C4-2B (cell line): Measurements from ENCODE around the gene STAC3.

Experiments
- ZFX ChIP-seq: fragments of 450-650 bp; IDR thresholded peaks from 2 replicates; pipeline ENCODE4 v1.6.1; 2017
- TF ChIP-seq, protein P1 (sequence below): fragments of 450-650 bp; conservative IDR thresholded peaks from 2 replicates; pipeline ENCODE4 v1.5.1; 2017; ENCODE audit warnings: mild to moderate bottlenecking

DNA sequence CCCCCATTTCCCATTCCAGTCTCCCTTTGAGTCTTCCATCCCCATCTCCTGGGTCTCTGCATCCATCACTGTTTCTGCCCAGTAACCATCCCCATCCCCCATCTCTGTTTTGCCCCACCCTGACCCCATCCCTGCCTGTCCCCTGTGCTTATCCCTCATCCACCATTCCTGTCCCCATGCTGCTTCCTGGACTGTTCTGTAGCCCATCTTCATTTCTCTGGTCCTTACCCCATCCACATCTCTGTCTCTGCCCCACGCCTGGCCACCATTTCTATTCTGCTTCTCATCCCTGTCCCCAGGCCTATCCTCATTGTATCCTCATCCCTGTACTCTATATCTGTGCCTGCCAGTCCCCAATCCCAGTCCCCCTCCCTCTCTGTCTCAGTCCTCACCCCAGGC is 30.2 kb downstream of the STAC3 start:
- TF ChIP-seq, protein P1, sequence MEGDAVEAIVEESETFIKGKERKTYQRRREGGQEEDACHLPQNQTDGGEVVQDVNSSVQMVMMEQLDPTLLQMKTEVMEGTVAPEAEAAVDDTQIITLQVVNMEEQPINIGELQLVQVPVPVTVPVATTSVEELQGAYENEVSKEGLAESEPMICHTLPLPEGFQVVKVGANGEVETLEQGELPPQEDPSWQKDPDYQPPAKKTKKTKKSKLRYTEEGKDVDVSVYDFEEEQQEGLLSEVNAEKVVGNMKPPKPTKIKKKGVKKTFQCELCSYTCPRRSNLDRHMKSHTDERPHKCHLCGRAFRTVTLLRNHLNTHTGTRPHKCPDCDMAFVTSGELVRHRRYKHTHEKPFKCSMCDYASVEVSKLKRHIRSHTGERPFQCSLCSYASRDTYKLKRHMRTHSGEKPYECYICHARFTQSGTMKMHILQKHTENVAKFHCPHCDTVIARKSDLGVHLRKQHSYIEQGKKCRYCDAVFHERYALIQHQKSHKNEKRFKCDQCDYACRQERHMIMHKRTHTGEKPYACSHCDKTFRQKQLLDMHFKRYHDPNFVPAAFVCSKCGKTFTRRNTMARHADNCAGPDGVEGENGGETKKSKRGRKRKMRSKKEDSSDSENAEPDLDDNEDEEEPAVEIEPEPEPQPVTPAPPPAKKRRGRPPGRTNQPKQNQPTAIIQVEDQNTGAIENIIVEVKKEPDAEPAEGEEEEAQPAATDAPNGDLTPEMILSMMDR, result no peak
- TF ChIP-seq ZFX, result no peak
